NCI-H748 treated with DMSO at 0.1 percent for 48 hours (cell line): Measurements from ENCODE around the gene PEAK3.
A peak's percentile ranks its signal among the peaks of the same experiment; 100 is the strongest.

Experiments used
- DNase-seq: peaks from one replicate; lab custom pipeline; 2025; lab: John Stamatoyannopoulos, UW

The PEAK3 gene, protein sequence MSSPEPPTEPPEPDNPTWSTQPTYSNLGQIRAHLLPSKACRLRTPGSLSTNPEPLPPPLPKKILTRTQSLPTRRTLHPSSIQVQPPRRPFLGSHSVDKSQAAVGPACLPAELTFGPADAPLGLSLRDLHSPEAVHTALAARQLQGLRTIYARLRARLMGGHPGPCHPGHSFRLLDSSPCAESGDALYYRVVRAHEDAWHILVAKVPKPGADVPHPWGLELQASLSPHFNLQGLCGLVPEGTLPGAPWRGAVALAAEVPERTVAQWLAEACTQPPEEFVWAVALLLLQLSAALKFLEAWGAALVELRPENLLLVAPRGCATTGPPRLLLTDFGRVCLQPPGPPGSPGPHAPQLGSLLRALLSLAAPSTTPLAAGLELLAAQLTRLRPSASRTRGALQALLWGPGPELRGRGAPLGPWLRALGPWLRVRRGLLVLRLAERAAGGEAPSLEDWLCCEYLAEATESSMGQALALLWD

DNA sequence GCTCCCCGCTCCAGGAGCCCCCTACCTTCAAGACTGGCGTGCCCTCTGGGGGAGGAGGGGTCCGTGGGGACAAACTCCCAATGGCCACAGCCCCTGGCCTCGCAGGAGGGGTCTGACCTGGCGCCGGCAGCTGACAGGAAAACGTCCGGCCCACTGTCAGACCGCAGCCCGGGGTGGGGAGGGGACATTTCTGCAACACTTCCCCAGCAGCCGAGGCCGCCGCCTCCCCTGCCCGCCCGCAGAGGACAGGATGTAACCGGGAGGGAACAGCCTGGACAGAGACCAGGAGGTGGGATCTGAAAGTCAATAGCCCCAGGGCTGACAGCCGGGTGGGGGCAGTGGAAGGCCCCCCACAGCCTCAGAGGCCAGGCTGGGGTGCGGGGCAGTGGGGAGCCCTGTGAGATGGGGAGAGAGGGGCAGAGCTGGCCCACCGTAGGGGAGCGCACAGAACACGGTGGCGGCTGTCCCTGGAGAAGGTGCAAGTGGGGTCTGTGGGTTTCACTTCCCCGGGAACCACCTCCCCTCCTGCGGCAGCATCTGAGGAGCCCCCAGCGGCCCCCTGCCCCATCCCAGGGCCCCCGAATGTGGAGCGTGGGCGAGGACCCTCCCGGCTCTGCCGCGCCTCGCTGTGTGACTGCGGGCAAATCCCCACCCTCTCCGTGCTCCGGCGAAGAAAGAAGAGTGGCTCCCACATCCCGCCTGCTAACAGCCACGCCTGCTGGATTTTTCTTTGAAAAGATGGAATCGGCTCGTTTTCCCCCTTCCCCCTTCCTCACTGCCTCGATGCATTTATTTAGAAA, at the start of gene PEAK3:
TSS of gene PEAK3 (minus strand) at position 114 of the 800 bp plus-strand sequence. CDS start 1,244 bp downstream, outside the sequence.
- DNase-seq = no peak

GRCh38 chr19:2330632-2331284, 48.8 kb upstream of the PEAK3 start:
- no peak for DNase-seq

GRCh38 chr19:2330255-2330631, 48.3 kb upstream of the PEAK3 start:
- DNase-seq = no peak

DNA sequence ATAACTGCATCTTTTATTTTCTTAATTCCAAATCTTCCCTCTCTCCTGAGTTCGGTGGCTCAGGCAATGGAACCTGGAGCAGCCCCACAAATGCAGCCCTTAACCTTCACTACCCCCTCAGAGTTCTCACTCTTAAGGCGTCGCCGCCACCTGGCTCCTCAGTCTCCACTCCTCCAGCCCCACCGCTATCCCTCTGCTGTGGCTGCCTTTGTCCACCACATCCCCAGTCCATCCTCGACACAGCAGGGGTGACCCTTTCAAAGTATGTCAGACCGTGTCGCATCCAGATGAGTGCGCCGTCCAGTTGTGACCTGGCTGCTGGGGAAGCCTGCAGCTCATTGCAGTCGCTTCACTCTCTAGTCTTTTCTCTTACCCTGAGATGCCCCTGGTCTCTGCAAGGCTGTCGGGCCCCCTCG, 47.5 kb upstream of the PEAK3 start:
- DNase-seq = no peak

GRCh38 chr19:2329149-2329478, 47.1 kb upstream of the PEAK3 start:
- no peak for DNase-seq

GRCh38 chr19:2328401-2329148, 46.6 kb upstream of the PEAK3 start, which contains the start of the genes LSM7 and SPPL2B:
Gene LSM7, minus strand, starts transcription at chr19:2328586. Its CDS starts 20 bp downstream, at chr19:2328566.
Gene SPPL2B, plus strand, starts transcription at chr19:2328684. Its CDS starts 26 bp downstream, at chr19:2328710.
- DNase-seq = peak; percentile 41

GRCh38 chr19:2327773-2328400, 45.9 kb upstream of the PEAK3 start:
- peak; percentile 14 for DNase-seq

DNA sequence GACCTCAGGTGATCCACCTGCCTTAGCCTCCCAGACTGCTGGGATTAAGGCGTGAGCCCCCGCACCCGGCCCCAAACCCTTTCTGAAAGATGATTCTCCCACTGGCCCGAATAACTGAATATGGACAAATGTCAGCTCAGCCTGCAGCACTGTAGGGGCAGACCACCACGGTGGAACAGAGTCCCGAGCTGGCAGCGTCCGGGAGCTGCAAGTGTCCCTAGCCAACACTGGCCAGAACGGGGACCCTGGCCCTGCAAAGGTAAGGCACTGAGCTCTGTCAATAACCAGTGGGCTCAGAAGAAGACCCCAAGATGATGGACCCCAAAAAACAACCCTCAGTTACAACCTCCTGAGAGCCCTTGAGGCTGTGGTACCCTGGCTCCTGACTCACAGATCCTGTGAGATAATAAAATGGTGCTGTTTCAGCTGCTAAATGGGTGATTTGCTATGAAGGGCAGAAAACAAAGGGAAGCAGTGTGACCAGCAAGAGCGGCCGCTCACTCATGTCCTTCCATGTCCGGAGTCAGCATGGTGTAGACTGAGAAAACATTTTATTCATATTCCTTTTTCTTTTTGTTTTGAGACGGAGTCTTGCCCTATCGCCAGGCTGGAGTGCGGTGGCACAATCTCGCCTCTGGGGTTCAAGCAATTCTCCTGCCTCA, 44.9 kb upstream of the PEAK3 start:
- DNase-seq = no peak

GRCh38 chr19:2325281-2326046, 43.5 kb upstream of the PEAK3 start:
- no peak for DNase-seq

- DNase-seq = no peak
Observed at GRCh38 chr19:2324220-2324948, 42.4 kb upstream of the PEAK3 start.

- no peak for DNase-seq
Observed at GRCh38 chr19:2323707-2324106, 41.7 kb upstream of the PEAK3 start.

DNA sequence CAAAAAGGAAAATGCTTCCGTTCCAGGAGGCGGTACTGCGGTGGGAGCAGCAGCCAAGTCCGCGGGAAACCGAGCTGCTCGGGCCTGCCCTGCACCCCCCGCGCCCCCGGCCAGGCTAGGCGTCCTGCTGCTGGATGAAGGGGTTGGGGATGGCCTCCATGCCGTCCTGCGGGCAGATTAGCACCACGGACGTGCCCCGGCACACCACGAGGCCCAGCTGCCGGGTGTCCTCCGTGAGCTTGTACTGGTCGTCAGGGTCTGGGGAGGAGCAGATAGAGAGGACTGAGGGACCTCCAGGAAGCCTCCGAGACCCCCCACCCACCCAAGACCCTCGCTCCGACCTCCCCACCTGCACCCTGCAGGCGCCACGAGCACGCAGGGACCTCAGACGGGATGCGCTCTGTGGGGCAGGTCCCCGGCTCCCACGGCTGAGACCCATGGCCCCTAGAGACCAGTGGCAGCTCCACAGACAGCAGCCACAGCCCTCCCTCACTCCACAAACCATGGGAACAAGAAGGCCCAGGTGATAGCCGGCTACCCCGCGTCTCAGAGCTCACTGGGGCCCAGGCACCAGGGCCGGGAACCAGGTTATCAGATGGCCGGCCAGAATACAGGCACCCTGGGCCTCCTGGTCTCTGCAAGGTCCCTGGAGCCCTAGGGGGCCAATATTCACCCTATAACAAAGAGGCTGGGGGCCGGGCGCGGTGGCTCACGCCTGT, 39.7 kb upstream of the PEAK3 start:
- DNase-seq = no peak

DNA sequence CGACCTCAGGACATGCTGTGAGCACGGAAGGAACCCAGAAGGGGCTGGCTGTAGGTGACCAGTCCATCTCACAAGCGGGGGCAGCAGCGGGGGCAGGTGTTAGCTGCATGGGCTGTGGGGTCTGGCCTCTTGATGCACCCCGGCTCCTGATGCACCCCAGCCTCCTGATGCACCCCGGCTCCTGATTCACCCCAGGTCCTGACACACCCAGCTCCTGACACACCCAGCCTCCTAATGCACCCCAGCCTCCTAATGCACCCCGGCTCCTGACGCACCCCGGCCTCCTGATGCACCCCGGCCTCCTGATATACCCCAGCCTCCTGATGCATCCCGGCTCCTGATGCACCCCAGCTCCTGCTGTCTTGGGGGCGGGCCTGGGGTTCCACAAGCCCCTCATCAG, 39.0 kb upstream of the PEAK3 start:
- DNase-seq = no peak

DNA sequence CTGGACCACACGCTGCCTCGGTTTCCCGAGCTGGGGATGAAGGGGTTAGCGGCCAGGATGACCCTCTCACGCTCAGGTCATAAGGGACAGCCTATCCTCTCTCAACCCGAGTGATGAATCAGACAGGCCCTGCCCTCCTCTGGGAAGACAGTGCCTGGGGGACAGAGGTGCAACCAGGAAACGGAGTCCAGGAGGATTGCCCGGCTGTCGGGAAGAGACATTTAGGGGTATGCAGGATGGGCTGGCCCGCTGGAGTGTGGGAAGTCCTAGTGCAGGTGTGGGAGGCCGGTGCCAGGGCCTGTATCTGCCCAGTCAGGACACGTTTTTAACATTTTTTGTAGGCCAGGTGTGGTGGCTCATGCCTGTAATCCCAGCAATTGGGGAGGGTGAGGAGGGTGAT, 38.1 kb upstream of the PEAK3 start:
- no peak for DNase-seq

GRCh38 chr19:2319551-2319950, 37.6 kb upstream of the PEAK3 start:
- DNase-seq = no peak

DNA sequence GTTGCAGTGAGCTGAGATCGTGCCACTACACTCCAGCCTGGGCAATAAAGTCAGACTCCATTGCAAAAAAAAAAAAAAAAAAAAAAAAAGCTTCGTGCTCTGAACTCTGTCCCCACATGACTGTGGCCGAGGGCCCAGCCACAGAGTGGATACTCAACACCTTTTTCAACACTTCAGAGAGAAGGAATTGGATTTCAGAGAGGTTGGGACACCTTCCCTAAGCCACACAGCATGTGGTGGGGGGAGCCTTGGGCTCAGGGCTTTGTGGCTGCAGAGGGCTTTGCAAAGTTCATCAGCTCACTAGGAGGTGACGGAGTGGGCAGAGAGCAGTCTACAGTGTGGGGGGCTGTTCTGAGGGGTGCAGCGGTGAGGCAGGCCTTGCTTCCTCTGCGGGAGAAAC, 36.9 kb upstream of the PEAK3 start:
- no peak for DNase-seq

DNA sequence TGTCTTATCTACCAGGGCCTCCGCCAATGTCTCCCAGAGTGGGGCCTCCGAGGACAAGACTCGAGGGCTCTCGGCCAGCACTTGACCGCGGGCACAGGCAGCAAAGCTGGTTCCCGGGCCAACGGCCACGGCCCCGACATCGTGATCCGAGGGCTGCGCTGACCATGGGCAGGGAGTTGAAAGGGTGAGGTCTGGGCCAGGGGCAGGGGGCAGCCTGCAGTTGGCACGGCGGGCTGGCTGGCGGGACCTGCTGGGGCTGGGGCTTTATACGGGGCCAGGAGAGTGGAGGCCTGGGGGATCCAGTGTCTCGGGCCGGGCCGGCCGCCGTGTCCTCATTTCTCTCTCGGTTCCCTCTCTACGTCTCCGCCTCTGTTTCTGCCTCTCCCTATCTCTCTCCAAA, 35.8 kb upstream of the PEAK3 start:
- no peak for DNase-seq

GRCh38 chr19:2317300-2317699, 35.3 kb upstream of the PEAK3 start:
- no peak for DNase-seq
